GM19099 (cell line): ENCODE results near the gene CAPN8.

ENCODE experiments used
- POLR2A ChIP-seq: IDR thresholded peaks from 3 replicates; pipeline ENCODE4 v1.6.1; 2011; ENCODE audit warnings: low read depth; ENCODE audit not compliant: insufficient read length; ENCODE audit errors: extremely low read depth

The CAPN8 gene

GRCh38 chr1:223512057-223512456, 153.4 kb downstream of the CAPN8 start:
- no peak for TF ChIP-seq POLR2A

- TF ChIP-seq POLR2A = no peak
Measured at GRCh38 chr1:223508796-223509195, 156.7 kb downstream of the CAPN8 start.

GRCh38 chr1:223504741-223505140, 160.8 kb downstream of the CAPN8 start:
- no peak for TF ChIP-seq POLR2A

DNA sequence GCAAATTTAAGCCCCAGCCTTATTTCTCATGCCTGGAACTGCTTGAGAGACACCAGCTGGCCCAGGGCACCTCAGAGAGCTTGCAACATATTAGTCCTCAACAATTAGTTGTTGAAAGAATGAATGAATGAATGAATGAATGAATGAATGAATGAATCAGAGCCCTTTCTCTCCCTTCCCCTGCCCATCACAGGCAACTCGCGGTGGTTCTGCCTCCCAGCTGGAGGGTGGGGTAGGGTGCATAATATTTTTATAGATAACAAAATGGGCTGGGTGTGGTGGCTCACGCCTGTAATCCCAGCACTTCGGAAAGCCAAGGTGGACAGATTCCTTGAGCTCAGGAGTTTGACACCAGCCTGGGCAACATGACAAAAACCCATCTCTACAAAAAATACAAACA, 162.2 kb downstream of the CAPN8 start:
- no peak for TF ChIP-seq POLR2A

GRCh38 chr1:223500560-223501425, 164.7 kb downstream of the CAPN8 start:
- TF ChIP-seq POLR2A = no peak

GRCh38 chr1:223496883-223497282, 168.6 kb downstream of the CAPN8 start:
- no peak for TF ChIP-seq POLR2A

GRCh38 chr1:223494926-223495645, 170.4 kb downstream of the CAPN8 start:
- TF ChIP-seq POLR2A = no peak

GRCh38 chr1:223492044-223492443, 173.5 kb downstream of the CAPN8 start:
- TF ChIP-seq POLR2A = no peak
